DOHH2 (cell line): ENCODE data around the gene HAVCR1.
"Not testable (repeated sequence)": the region's sequence is repeated elsewhere in the genome, so short reads cannot be mapped to it uniquely, and the experiment has no call there.

ENCODE experiments used
- H3F3A ChIP-seq: fragments of 200-600 bp; sonication (generic), shearing (Covaris generic); 2 replicates; pipeline ENCODE4 v1.6.0; 2016; ENCODE audit warnings: antibody characterized with exemption, mild to moderate bottlenecking; ENCODE audit not compliant: control insufficient read depth, insufficient read depth
- H3K27ac ChIP-seq: fragments of 200-600 bp; sonication (generic); 2 replicates; pipeline ENCODE4 v1.5.1; 2014; ENCODE audit warnings: low read depth, mild to moderate bottlenecking, low read length, moderate library complexity
- H3K27me3 ChIP-seq: fragments of 200-600 bp; sonication (generic); 2 replicates; pipeline ENCODE4 v1.6.1; 2014; ENCODE audit warnings: mild to moderate bottlenecking, low read length, mixed read lengths; ENCODE audit not compliant: control insufficient read depth
- H3K36me3 ChIP-seq: fragments of 200-600 bp; sonication (generic); 2 replicates; pipeline ENCODE4 v1.6.1; 2014; ENCODE audit warnings: mild to moderate bottlenecking, low read length, moderate library complexity, mixed read lengths; ENCODE audit not compliant: control insufficient read depth
- H3K4me1 ChIP-seq: fragments of 200-600 bp; sonication (generic); 2 replicates; pipeline ENCODE4 v1.6.1; 2014; ENCODE audit warnings: mild to moderate bottlenecking, low read length, mixed read lengths; ENCODE audit not compliant: control insufficient read depth
- H3K4me2 ChIP-seq: fragments of 200-600 bp; sonication (generic); 2 replicates; pipeline ENCODE4 v1.6.0; 2014; ENCODE audit warnings: mild to moderate bottlenecking, low read length, moderate library complexity
- H3K4me3 ChIP-seq: fragments of 200-600 bp; sonication (generic); 2 replicates; pipeline ENCODE4 v1.5.1; 2014; ENCODE audit warnings: mild to moderate bottlenecking, low read length, mixed read lengths
- H3K79me2 ChIP-seq: fragments of 200-600 bp; sonication (generic); 2 replicates; pipeline ENCODE4 v1.6.1; 2014; ENCODE audit warnings: mild to moderate bottlenecking, low read length, mixed read lengths; ENCODE audit not compliant: control insufficient read depth
- H3K9me2 ChIP-seq: fragments of 200-600 bp; sonication (generic); replicated peaks from 2 replicates; pipeline ENCODE4 v1.6.1; 2014; ENCODE audit warnings: mild to moderate bottlenecking, low read length, mixed read lengths; ENCODE audit not compliant: control insufficient read depth
- H3K9me3 ChIP-seq: fragments of 200-600 bp; sonication (generic); 2 replicates; pipeline ENCODE4 v1.6.1; 2014; ENCODE audit warnings: antibody characterized with exemption, low read length, mixed read lengths; ENCODE audit not compliant: control insufficient read depth, insufficient read depth
- H4K20me1 ChIP-seq: fragments of 200-600 bp; sonication (generic); 2 replicates; pipeline ENCODE4 v1.6.0; 2014; ENCODE audit warnings: low read depth, mild to moderate bottlenecking, antibody characterized with exemption, low read length, moderate library complexity; ENCODE audit not compliant: control insufficient read depth, insufficient read depth
- CTCF ChIP-seq: fragments of 200-600 bp; sonication (generic); IDR thresholded peaks from one replicate; pipeline ENCODE4 v1.5.1; 2014; ENCODE audit warnings: antibody characterized with exemption, mild to moderate bottlenecking, low read depth, low read length; ENCODE audit not compliant: poor library complexity, severe bottlenecking
- EZH2phosphoT487 ChIP-seq: fragments of 200-600 bp; sonication (generic); IDR thresholded peaks from 2 replicates; pipeline ENCODE4 v1.6.1; 2017; ENCODE audit warnings: borderline replicate concordance, mild to moderate bottlenecking, antibody characterized with exemption, low read length, moderate library complexity, mixed read lengths

The HAVCR1 gene

GRCh38 chr5:157059891-157060290 is 975 bp upstream of the HAVCR1 start:
- Histone ChIP-seq H3K4me1 (no peaks in the 10 kb centered on the region), H3K27me3 (no peaks in the 10 kb centered on the region), H3K36me3 (no peaks in the 10 kb centered on the region), H4K20me1 (no peaks in the 10 kb centered on the region), H3K79me2 (no peaks in the 10 kb centered on the region), H3K4me3 (no peak overlapping the region), H3K4me2 (no peak overlapping the region), H3K9me3 (no peaks in the 10 kb centered on the region), H3K27ac (no peak overlapping the region), H3K9me2 (no peaks in the 10 kb centered on the region), H3F3A (no peaks in the 10 kb centered on the region)
- TF ChIP-seq CTCF (no peak), EZH2phosphoT487 (no peak)

GRCh38 chr5:157057459-157058370 is 1.2 kb downstream of the HAVCR1 start:
- no peaks in the 10 kb centered on the region for H3K9me3 ChIP-seq
- no peaks in the 10 kb centered on the region for H3F3A ChIP-seq
- H3K27me3 ChIP-seq = no peaks in the 10 kb centered on the region
- no peaks in the 10 kb centered on the region for H3K79me2 ChIP-seq
- H3K9me2 ChIP-seq = no peaks in the 10 kb centered on the region
- no peaks in the 10 kb centered on the region for H4K20me1 ChIP-seq
- no peak overlapping the region for H3K4me2 ChIP-seq
- H3K27ac ChIP-seq = no peak overlapping the region
- H3K4me1 ChIP-seq = no peaks in the 10 kb centered on the region
- H3K36me3 ChIP-seq = no peaks in the 10 kb centered on the region
- TF ChIP-seq CTCF (no peak), EZH2phosphoT487 (no peak)
- no peak overlapping the region for H3K4me3 ChIP-seq

GRCh38 chr5:157056848-157057247 is 2.1 kb downstream of the HAVCR1 start:
- not testable (repeated sequence) for H3K4me3 ChIP-seq, H3K9me3 ChIP-seq, H3K27ac ChIP-seq, H3F3A ChIP-seq, H3K27me3 ChIP-seq, H3K4me2 ChIP-seq, H3K36me3 ChIP-seq, H3K79me2 ChIP-seq, H3K4me1 ChIP-seq, H3K9me2 ChIP-seq, H4K20me1 ChIP-seq

- H3K4me3 ChIP-seq = no peak overlapping the region
- H3K36me3 ChIP-seq = no peaks in the 10 kb centered on the region
- no peaks in the 10 kb centered on the region for H3K9me2 ChIP-seq
- no peak overlapping the region for H3K27ac ChIP-seq
- TF ChIP-seq CTCF (no peak), EZH2phosphoT487 (no peak)
- peaks cover 9% of the 10 kb centered on the region for H3K4me1 ChIP-seq
- no peaks in the 10 kb centered on the region for H3K9me3 ChIP-seq
- no peaks in the 10 kb centered on the region for H3K27me3 ChIP-seq
- H3K4me2 ChIP-seq = no peak overlapping the region
- no peaks in the 10 kb centered on the region for H4K20me1 ChIP-seq
- H3K79me2 ChIP-seq = no peaks in the 10 kb centered on the region
- no peaks in the 10 kb centered on the region for H3F3A ChIP-seq
Measured at GRCh38 chr5:157051604-157052245, 7.2 kb downstream of the HAVCR1 start.
